GM12892 (cell line): ENCODE data around the gene ARFGEF3.

ENCODE experiments used
- POLR2A ChIP-seq: IDR thresholded peaks from 2 replicates; pipeline ENCODE4 v1.6.1; 2011; ENCODE audit warnings: low read depth, low read length, control low read depth
- POLR2AphosphoS5 ChIP-seq: IDR thresholded peaks from 2 replicates; pipeline ENCODE4 v1.6.1; 2011; ENCODE audit warnings: low read depth, low read length, control low read depth

DNA sequence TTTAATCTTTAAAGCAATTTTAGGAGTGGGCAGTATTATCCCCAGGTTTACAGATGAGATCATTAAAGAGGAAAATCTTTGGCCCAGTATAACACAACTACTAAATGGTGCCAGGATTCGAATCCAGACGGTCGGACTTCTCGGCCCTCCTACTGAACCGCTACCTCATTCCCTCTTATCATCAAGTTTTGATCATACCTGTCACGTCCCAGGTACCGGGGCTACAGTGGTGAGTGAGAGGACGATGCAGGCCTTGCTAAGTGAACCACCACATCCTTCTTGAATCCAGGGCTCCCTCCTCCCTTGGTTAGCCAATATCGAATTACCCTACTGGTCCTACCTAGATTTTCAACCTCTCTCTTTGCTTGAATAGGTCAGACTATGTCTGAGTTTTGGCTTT is 134.6 kb downstream of the ARFGEF3 start:
- no peak for TF ChIP-seq POLR2A
- no peak for TF ChIP-seq POLR2AphosphoS5
